Esophagus squamous epithelium (tissue), 5 donors: ENCODE data around the gene RMND5B. TPM values are rescaled to one million over a fixed set of nuclear protein-coding genes. Genes with fewer than 3 reads are reported as not detected.
"Not testable (repeated sequence)": the region's sequence is repeated elsewhere in the genome, so short reads cannot be mapped to it uniquely, and the experiment has no call there.

Experiments
- DNase-seq: peaks from one replicate; lab custom pipeline; 2025; lab: John Stamatoyannopoulos, UW
- H3K27ac ChIP-seq, 4 donors: fragments of 200-600 bp; sonication (generic); one replicate each; pipeline ENCODE4 v1.5.1; 2016 to 2019; ENCODE audit warnings: mild to moderate bottlenecking in 1 of 4
- H3K27me3 ChIP-seq, 4 donors: fragments of 200-600 bp; sonication (generic); 1 replicate in 3 of 4; 2 replicates in 1 of 4; pipeline versions ENCODE4 v1.5.1 to v1.6.0; 2017 to 2021; ENCODE audit warnings: antibody characterized with exemption in 1 of 4
- H3K36me3 ChIP-seq, 3 donors: fragments of 200-600 bp; sonication (generic); one replicate each; pipeline ENCODE4 v1.5.1; 2016 to 2019
- H3K4me1 ChIP-seq, 3 donors: fragments of 200-600 bp; sonication (generic); one replicate each; pipeline ENCODE4 v1.5.1; 2017 to 2019
- H3K4me3 ChIP-seq, 4 donors: fragments of 200-600 bp; sonication (generic); 1 replicate in 3 of 4; 2 replicates in 1 of 4; pipeline ENCODE4 v1.5.1; 2016 to 2019; ENCODE audit warnings: mild to moderate bottlenecking in 2 of 4, moderate library complexity in 1 of 4
- H3K9me3 ChIP-seq, 3 donors: fragments of 200-600 bp; sonication (generic); one replicate each; pipeline ENCODE4 v1.5.1; 2016 to 2019
- POLR2A ChIP-seq, 4 donors: fragments of 450-650 bp; IDR thresholded peaks; one replicate each; pipeline ENCODE4 v1.6.1; 2017; ENCODE audit warnings: antibody characterized with exemption in 4 of 4, mild to moderate bottlenecking in 4 of 4, moderate library complexity in 3 of 4
- WGBS, 2 donors: methylation state at CpG; one replicate each; pipeline ENCODE4 v1.1.5; 2018; 5-methylcytosine and 5-hydroxymethylcytosine counted together
- intact Hi-C: fragments of 100-400 bp; cut with DNase I; formaldehyde crosslinking; loops from one replicate; pipeline ENCODE4 v1.15.0; 2022
- total RNA-seq, 4 donors: library from RNA; depleted of rRNA; stranded (reverse); fragments of >200 nt; gene quantifications; one replicate each; pipeline ENCODE4 v1.1.0, GENCODE V29; 2016
- TF ChIP-seq, protein P1 (sequence below), 6 experiments: fragments of 450-650 bp in 4 of 6; fragments of 200-600 bp in 2 of 6; sonication (generic) in 2 of 6; IDR thresholded peaks; one replicate each; pipeline ENCODE4 v1.5.1; 2016 to 2019; ENCODE audit warnings: antibody characterized with exemption in 6 of 6, mild to moderate bottlenecking in 4 of 6, moderate library complexity in 4 of 6
- donor health status: DM: yes; HTN: yes; CAD: no.

Gene RMND5B
- total RNA-seq, 4 donors from 2014 or later: 43.9 to 88.1 (median 64.4) TPM

DNA sequence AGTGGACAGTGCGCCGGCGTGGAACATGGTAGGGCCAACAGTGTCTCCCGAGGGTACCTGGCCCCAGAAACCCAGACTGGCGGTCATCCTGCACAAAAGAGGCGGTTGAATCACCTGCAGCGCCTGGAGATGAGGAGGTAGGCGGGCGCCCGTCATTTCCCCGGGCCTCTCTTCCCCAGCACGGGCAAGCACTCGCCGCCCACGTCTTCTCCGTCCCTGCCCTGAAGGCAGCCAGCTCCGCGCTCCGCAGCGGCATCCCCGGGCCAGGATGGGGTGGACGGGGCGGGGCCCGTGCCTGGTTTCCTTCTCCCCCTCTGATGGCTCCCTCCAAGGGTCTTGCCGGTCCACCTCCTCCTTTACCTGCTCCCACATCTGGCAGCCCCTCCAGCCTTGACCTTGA, 44.5 kb upstream of the RMND5B start:
- no peaks in the 10 kb centered on the region for H3K36me3 ChIP-seq
- no peak for DNase-seq
- peaks cover 0 to 3% (median 0%) of the 10 kb centered on the region in 3 donors for H3K9me3 ChIP-seq
- peak overlapping the region in 1 of 4 donors; percentile 61 for H3K27ac ChIP-seq
- H3K27me3 ChIP-seq: peaks cover 0 to 28% (median 0%) of the 10 kb centered on the region in 4 donors
- H3K4me1 ChIP-seq: peaks cover 0 to 29% (median 4%) of the 10 kb centered on the region in 3 donors
- H3K4me3 ChIP-seq: no peak overlapping the region
- TF ChIP-seq, protein P1, sequence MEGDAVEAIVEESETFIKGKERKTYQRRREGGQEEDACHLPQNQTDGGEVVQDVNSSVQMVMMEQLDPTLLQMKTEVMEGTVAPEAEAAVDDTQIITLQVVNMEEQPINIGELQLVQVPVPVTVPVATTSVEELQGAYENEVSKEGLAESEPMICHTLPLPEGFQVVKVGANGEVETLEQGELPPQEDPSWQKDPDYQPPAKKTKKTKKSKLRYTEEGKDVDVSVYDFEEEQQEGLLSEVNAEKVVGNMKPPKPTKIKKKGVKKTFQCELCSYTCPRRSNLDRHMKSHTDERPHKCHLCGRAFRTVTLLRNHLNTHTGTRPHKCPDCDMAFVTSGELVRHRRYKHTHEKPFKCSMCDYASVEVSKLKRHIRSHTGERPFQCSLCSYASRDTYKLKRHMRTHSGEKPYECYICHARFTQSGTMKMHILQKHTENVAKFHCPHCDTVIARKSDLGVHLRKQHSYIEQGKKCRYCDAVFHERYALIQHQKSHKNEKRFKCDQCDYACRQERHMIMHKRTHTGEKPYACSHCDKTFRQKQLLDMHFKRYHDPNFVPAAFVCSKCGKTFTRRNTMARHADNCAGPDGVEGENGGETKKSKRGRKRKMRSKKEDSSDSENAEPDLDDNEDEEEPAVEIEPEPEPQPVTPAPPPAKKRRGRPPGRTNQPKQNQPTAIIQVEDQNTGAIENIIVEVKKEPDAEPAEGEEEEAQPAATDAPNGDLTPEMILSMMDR (IDR thresholded peaks at IDR 0.05): no peak
- no peak for TF ChIP-seq POLR2A (IDR thresholded peaks at IDR 0.05)
- intact Hi-C loops: no loop called here
- WGBS, 2 donors: 22 to 24% methylated on average over 19 to 25 of the region's 25 CpGs

GRCh38 chr5:178087199-178087598, 43.6 kb upstream of the RMND5B start:
- WGBS, 2 donors: 35 to 44% methylated on average over 5 of the region's 5 CpGs
- DNase-seq, H3K4me3 ChIP-seq, H3K36me3 ChIP-seq, H3K9me3 ChIP-seq, intact Hi-C loops: not testable (repeated sequence)
- Histone ChIP-seq H3K4me1 (peaks cover 0 to 24% (median 4%) of the 10 kb centered on the region in 3 donors), H3K27ac (peak overlapping the region in 1 of 4 donors; percentile 61), H3K27me3 (peaks cover 0 to 28% (median 0%) of the 10 kb centered on the region in 4 donors)

- no peak for TF ChIP-seq POLR2A (IDR thresholded peaks at IDR 0.05)
- Histone ChIP-seq H3K27me3 (peaks cover 0 to 20% (median 0%) of the 10 kb centered on the region in 4 donors), H3K9me3 (peaks cover 0 to 9% (median 0%) of the 10 kb centered on the region in 3 donors), H3K27ac (peak overlapping the region in 3 of 4 donors; percentile 27 to 79 (median 64)), H3K36me3 (no peaks in the 10 kb centered on the region), H3K4me3 (no peak overlapping the region), H3K4me1 (peaks cover 0 to 18% (median 4%) of the 10 kb centered on the region in 3 donors)
- 25 to 60% methylated on average over 6 of the region's 6 CpGs for WGBS, 2 donors
- no peak for DNase-seq
- intact Hi-C loops: no loop called here
Measured at GRCh38 chr5:178090856-178091255, 40.0 kb upstream of the RMND5B start.

GRCh38 chr5:178093134-178093533, 37.7 kb upstream of the RMND5B start:
- H3K4me1 ChIP-seq: peaks cover 0 to 11% (median 0%) of the 10 kb centered on the region in 3 donors
- H3K9me3 ChIP-seq: peaks cover 0 to 9% (median 0%) of the 10 kb centered on the region in 3 donors
- intact Hi-C loops: no loop called here
- H3K27me3 ChIP-seq: peaks cover 0 to 3% (median 0%) of the 10 kb centered on the region in 4 donors
- H3K4me3 ChIP-seq: no peak overlapping the region
- DNase-seq: no peak
- no peaks in the 10 kb centered on the region for H3K36me3 ChIP-seq
- WGBS, 2 donors: 59 to 71% methylated on average over 2 of the region's 2 CpGs
- TF ChIP-seq, protein P1 (IDR thresholded peaks at IDR 0.05): no peak
- TF ChIP-seq POLR2A (IDR thresholded peaks at IDR 0.05): no peak
- H3K27ac ChIP-seq: no peak overlapping the region

DNA sequence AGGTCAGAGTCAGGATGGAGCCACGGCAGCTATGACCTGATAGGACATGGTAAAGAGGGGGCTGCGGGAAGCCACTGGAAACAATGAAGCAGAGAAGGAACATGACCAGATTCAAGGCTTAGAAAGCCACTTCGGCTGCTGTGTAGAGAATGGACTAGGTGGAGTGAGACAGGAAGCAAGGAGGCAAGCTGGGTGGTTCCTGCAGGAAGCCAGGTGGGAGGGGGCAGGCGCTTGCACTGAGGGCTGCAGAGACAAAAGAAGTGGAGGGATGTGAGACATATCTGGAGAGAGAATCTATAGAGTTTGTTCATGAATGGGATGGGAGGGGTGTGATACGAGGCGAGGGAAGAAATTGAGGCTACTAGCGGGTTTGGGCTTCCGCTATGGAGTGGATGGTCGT, 36.5 kb upstream of the RMND5B start:
- Histone ChIP-seq H3K36me3 (no peaks in the 10 kb centered on the region), H3K27ac (no peak overlapping the region), H3K27me3 (no peaks in the 10 kb centered on the region), H3K4me1 (peaks cover 0 to 11% (median 0%) of the 10 kb centered on the region in 3 donors), H3K4me3 (no peak overlapping the region), H3K9me3 (peaks cover 0 to 9% (median 0%) of the 10 kb centered on the region in 3 donors)
- intact Hi-C loops: no loop called here
- no peak for DNase-seq
- 75 to 80% methylated on average over 9 of the region's 9 CpGs for WGBS, 2 donors
- TF ChIP-seq, protein P1 (IDR thresholded peaks at IDR 0.05): no peak
- TF ChIP-seq POLR2A (IDR thresholded peaks at IDR 0.05): no peak

- H3K27me3 ChIP-seq: no peaks in the 10 kb centered on the region
- DNase-seq: no peak
- H3K4me1 ChIP-seq: peaks cover 0 to 13% (median 0%) of the 10 kb centered on the region in 3 donors
- TF ChIP-seq POLR2A (IDR thresholded peaks at IDR 0.05): no peak
- TF ChIP-seq, protein P1 (IDR thresholded peaks at IDR 0.05): no peak
- 87 to 91% methylated on average over 7 of the region's 7 CpGs for WGBS, 2 donors
- H3K27ac ChIP-seq: no peak overlapping the region
- no peaks in the 10 kb centered on the region for H3K9me3 ChIP-seq
- intact Hi-C loops: no loop called here
- no peaks in the 10 kb centered on the region for H3K36me3 ChIP-seq
- no peak overlapping the region for H3K4me3 ChIP-seq
Measured at GRCh38 chr5:178098685-178099084, 32.1 kb upstream of the RMND5B start.
